Measurements from ENCODE around the gene RCCD1. TPM values are rescaled to one million over a fixed set of nuclear protein-coding genes. Genes with fewer than 3 reads are reported as not detected.

Gene RCCD1
- total RNA-seq, 1 donor from 2014 or later, result 31.0 TPM

GRCh38 chr15:90938261-90938660 lies 16.4 kb upstream of the RCCD1 start:
- no peaks in the 10 kb centered on the region for H3K27me3 Mint-ChIP-seq (ENCODE audit: low read depth)
- peaks cover 54% of the 10 kb centered on the region for H3K36me3 Mint-ChIP-seq (ENCODE audit: low read depth)
- no peaks in the 10 kb centered on the region for H3K9me3 Mint-ChIP-seq
- H3K4me3 Mint-ChIP-seq (ENCODE audit: low read depth), result no peak overlapping the region
- H3K27ac Mint-ChIP-seq, result no peak overlapping the region
- peaks cover 21% of the 10 kb centered on the region for H3K4me1 Mint-ChIP-seq (ENCODE audit: low read depth)
- intact Hi-C loops (cut with micrococcal nuclease), result loop anchor here (10.0 kb wide), 1 partner anchor 703 kb away; the partner anchor contains the start of genes CIB1 and GDPGP1
- no peak for DNase-seq (ENCODE audit: low spot score)

- Mint-ChIP-seq H3K27me3 (ENCODE audit: low read depth) (no peaks in the 10 kb centered on the region), H3K36me3 (ENCODE audit: low read depth) (peaks cover 64% of the 10 kb centered on the region), H3K27ac (no peak overlapping the region), H3K9me3 (no peaks in the 10 kb centered on the region), H3K4me1 (ENCODE audit: low read depth) (peaks cover 13% of the 10 kb centered on the region), H3K4me3 (ENCODE audit: low read depth) (no peak overlapping the region)
- DNase-seq (ENCODE audit: low spot score), result no peak
- intact Hi-C loops (cut with micrococcal nuclease), result loop anchor here (10.0 kb wide), 1 partner anchor 705 kb away; the partner anchor contains the start of genes CIB1 and GDPGP1
Measured at GRCh38 chr15:90939756-90940155, 14.9 kb upstream of the RCCD1 start.

DNA sequence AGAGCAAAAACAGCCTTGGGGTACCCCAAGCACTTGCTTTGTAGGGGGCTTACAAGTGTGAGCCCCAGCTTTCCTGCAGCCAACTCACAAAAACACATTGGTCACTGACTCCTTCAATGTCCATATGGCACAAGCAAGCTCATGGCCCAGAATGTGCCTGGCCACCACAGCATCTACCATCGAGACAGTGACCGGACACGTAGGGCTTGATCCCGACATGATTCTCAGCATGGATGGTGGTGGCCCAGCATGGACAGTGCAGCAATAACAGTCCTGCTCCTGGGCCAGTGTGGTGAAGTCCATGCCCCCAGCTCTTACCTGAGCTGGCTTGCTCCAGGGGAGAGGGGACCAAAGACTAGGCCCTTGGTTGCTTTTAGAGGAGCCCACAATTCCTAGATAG lies 13.6 kb upstream of the RCCD1 start:
- Mint-ChIP-seq H3K36me3 (ENCODE audit: low read depth) (peaks cover 68% of the 10 kb centered on the region), H3K27me3 (ENCODE audit: low read depth) (no peaks in the 10 kb centered on the region), H3K4me1 (ENCODE audit: low read depth) (peaks cover 8% of the 10 kb centered on the region), H3K27ac (no peak overlapping the region), H3K9me3 (no peaks in the 10 kb centered on the region), H3K4me3 (ENCODE audit: low read depth) (no peak overlapping the region)
- intact Hi-C loops (cut with micrococcal nuclease), result no loop called here
- DNase-seq (ENCODE audit: low spot score), result no peak

- no peaks in the 10 kb centered on the region for H3K27me3 Mint-ChIP-seq (ENCODE audit: low read depth)
- H3K36me3 Mint-ChIP-seq (ENCODE audit: low read depth), result peaks cover 69% of the 10 kb centered on the region
- DNase-seq (ENCODE audit: low spot score), result no peak
- no peak overlapping the region for H3K27ac Mint-ChIP-seq
- no peaks in the 10 kb centered on the region for H3K9me3 Mint-ChIP-seq
- intact Hi-C loops (cut with micrococcal nuclease), result no loop called here
- no peaks in the 10 kb centered on the region for H3K4me1 Mint-ChIP-seq (ENCODE audit: low read depth)
- H3K4me3 Mint-ChIP-seq (ENCODE audit: low read depth), result no peak overlapping the region
Measured at GRCh38 chr15:90942354-90943120, 12.1 kb upstream of the RCCD1 start.

GRCh38 chr15:90945091-90945490 lies 9.6 kb upstream of the RCCD1 start:
- H3K27ac Mint-ChIP-seq, result no peak overlapping the region
- peaks cover 77% of the 10 kb centered on the region for H3K36me3 Mint-ChIP-seq (ENCODE audit: low read depth)
- no peaks in the 10 kb centered on the region for H3K4me1 Mint-ChIP-seq (ENCODE audit: low read depth)
- H3K4me3 Mint-ChIP-seq (ENCODE audit: low read depth), result no peak overlapping the region
- H3K27me3 Mint-ChIP-seq (ENCODE audit: low read depth), result no peaks in the 10 kb centered on the region
- DNase-seq (ENCODE audit: low spot score), result no peak
- intact Hi-C loops (cut with micrococcal nuclease), result no loop called here
- H3K9me3 Mint-ChIP-seq, result no peaks in the 10 kb centered on the region

DNA sequence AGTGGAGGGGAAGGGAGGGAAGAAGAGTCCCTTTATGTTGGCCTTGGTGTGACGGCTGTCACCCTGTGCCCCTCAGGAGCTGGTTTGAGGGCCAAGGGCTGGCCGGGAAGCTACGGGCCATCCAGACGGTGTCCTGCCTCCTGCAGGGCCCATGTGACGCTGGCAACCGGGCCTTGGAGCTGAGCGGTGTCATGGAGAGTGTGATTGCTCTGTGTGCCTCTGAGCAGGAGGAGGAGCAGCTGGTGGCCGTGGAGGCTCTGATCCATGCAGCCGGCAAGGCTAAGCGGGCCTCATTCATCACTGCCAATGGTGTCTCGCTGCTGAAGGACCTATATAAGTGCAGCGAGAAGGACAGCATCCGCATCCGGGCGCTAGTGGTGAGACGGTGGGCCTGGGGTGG lies 8.1 kb upstream of the RCCD1 start:
- H3K4me3 Mint-ChIP-seq (ENCODE audit: low read depth), result no peak overlapping the region
- DNase-seq (ENCODE audit: low spot score), result no peak
- no peaks in the 10 kb centered on the region for H3K9me3 Mint-ChIP-seq
- H3K4me1 Mint-ChIP-seq (ENCODE audit: low read depth), result no peaks in the 10 kb centered on the region
- intact Hi-C loops (cut with micrococcal nuclease), result no loop called here
- no peak overlapping the region for H3K27ac Mint-ChIP-seq
- peaks cover 70% of the 10 kb centered on the region for H3K36me3 Mint-ChIP-seq (ENCODE audit: low read depth)
- no peaks in the 10 kb centered on the region for H3K27me3 Mint-ChIP-seq (ENCODE audit: low read depth)

DNA sequence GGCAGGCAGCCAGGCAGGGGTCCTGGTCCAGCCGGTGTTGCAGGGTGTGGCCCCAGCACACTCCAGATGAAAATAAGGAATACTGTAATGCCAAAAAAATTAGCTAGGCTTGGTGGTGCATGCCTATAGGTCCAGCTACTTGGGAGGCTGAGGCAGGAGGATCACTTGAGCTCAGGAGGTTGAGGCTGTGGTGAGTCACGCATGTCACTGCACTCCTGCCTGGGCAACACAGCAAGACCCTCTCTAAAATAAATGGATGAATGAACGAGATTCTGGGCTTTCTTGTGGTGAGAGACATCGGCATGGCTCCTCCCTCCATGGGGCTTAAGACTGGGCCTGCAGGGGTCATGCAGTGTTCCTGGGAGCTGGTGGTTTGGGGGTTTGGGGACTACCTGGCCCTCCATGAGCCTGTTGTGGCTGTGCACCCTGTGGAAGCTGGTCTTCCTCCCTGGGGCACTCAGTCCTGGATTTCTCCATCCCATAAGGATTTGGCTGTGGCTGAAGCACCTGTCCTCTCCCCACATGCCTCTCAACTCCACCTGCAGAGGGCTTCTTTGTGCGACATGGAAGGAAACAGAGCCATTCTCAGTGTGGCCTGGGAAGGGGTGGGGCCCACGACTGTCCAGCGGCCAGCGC lies 7.6 kb upstream of the RCCD1 start:
- Mint-ChIP-seq H3K4me1 (ENCODE audit: low read depth) (no peaks in the 10 kb centered on the region), H3K27me3 (ENCODE audit: low read depth) (no peaks in the 10 kb centered on the region), H3K9me3 (no peaks in the 10 kb centered on the region), H3K36me3 (ENCODE audit: low read depth) (peaks cover 74% of the 10 kb centered on the region), H3K27ac (no peak overlapping the region), H3K4me3 (ENCODE audit: low read depth) (no peak overlapping the region)
- DNase-seq (ENCODE audit: low spot score), result no peak
- intact Hi-C loops (cut with micrococcal nuclease), result no loop called here

- Mint-ChIP-seq H3K9me3 (no peaks in the 10 kb centered on the region), H3K36me3 (ENCODE audit: low read depth) (peaks cover 73% of the 10 kb centered on the region), H3K27me3 (ENCODE audit: low read depth) (no peaks in the 10 kb centered on the region), H3K4me3 (ENCODE audit: low read depth) (no peak overlapping the region), H3K27ac (no peak overlapping the region), H3K4me1 (ENCODE audit: low read depth) (no peaks in the 10 kb centered on the region)
- no peak for DNase-seq (ENCODE audit: low spot score)
- intact Hi-C loops (cut with micrococcal nuclease), result no loop called here
Measured at GRCh38 chr15:90947577-90948357, 6.9 kb upstream of the RCCD1 start.

GRCh38 chr15:90948506-90948905 lies 6.2 kb upstream of the RCCD1 start:
- Mint-ChIP-seq H3K27ac (no peak overlapping the region), H3K4me3 (ENCODE audit: low read depth) (no peak overlapping the region), H3K27me3 (ENCODE audit: low read depth) (no peaks in the 10 kb centered on the region), H3K36me3 (ENCODE audit: low read depth) (peaks cover 73% of the 10 kb centered on the region), H3K9me3 (no peaks in the 10 kb centered on the region), H3K4me1 (ENCODE audit: low read depth) (no peaks in the 10 kb centered on the region)
- intact Hi-C loops (cut with micrococcal nuclease), result no loop called here
- no peak for DNase-seq (ENCODE audit: low spot score)

- H3K27me3 Mint-ChIP-seq (ENCODE audit: low read depth), result no peaks in the 10 kb centered on the region
- no peak for DNase-seq (ENCODE audit: low spot score)
- no peak overlapping the region for H3K27ac Mint-ChIP-seq
- no peaks in the 10 kb centered on the region for H3K9me3 Mint-ChIP-seq
- intact Hi-C loops (cut with micrococcal nuclease), result no loop called here
- no peak overlapping the region for H3K4me3 Mint-ChIP-seq (ENCODE audit: low read depth)
- H3K36me3 Mint-ChIP-seq (ENCODE audit: low read depth), result peaks cover 69% of the 10 kb centered on the region
- H3K4me1 Mint-ChIP-seq (ENCODE audit: low read depth), result peaks cover 5% of the 10 kb centered on the region
Measured at GRCh38 chr15:90949979-90950675, 4.6 kb upstream of the RCCD1 start.

DNA sequence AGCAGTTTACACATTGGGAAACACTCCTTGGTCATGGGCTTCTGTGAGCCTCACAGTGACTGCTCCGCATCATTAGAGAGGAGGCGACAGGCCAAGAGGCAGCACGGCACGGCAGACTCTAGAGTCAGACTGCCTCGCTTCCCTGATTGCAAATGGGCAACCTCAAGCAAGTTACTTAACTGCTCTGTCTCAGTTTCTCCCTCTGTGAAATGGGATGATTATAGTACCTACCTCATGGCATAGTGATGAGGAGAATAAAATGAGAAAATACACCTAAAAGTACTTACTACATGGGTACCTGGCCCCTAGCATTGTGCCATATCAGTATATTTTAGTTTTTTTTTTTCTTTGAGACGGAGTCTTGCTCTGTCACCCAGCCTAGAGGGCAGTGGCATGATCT lies 4.0 kb upstream of the RCCD1 start:
- DNase-seq (ENCODE audit: low spot score), result no peak
- Mint-ChIP-seq H3K4me3 (ENCODE audit: low read depth) (no peak overlapping the region), H3K9me3 (no peaks in the 10 kb centered on the region), H3K27ac (no peak overlapping the region), H3K4me1 (ENCODE audit: low read depth) (peaks cover 5% of the 10 kb centered on the region), H3K36me3 (ENCODE audit: low read depth) (peaks cover 67% of the 10 kb centered on the region), H3K27me3 (ENCODE audit: low read depth) (no peaks in the 10 kb centered on the region)
- intact Hi-C loops (cut with micrococcal nuclease), result no loop called here

DNA sequence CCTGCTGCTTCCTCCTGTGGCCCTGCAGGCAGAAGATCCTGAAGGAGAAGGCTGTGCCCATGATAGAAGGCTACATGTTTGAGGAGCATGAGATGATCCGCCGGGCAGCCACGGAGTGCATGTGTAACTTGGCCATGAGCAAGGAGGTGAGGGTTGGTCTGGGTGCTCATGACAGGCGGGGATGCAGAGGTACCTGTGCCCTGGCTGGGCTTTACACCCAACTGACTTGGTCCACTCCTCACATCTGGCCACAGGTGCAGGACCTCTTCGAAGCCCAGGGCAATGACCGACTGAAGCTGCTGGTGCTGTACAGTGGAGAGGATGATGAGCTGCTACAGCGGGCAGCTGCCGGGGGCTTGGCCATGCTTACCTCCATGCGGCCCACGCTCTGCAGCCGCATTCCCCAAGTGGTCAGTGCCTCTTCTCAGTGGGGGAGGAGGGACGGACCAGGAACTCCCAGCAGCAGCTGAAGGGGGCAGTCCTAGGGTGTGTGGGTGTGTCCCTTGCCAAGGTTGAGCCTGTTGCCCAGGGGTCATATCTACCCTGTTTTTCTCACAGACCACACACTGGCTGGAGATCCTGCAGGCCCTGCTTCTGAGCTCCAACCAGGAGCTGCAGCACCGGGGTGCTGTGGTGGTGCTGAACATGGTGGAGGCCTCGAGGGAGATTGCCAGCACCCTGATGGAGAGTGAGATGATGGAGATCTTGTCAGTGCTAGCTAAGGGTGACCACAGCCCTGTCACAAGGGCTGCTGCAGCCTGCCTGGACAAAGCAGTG lies 1.6 kb upstream of the RCCD1 start:
- Mint-ChIP-seq H3K36me3 (ENCODE audit: low read depth) (peaks cover 56% of the 10 kb centered on the region), H3K9me3 (no peaks in the 10 kb centered on the region), H3K27me3 (ENCODE audit: low read depth) (no peaks in the 10 kb centered on the region), H3K4me3 (ENCODE audit: low read depth) (no peak overlapping the region), H3K27ac (no peak overlapping the region), H3K4me1 (ENCODE audit: low read depth) (peaks cover 15% of the 10 kb centered on the region)
- no peak for DNase-seq (ENCODE audit: low spot score)
- intact Hi-C loops (cut with micrococcal nuclease), result no loop called here

All from activated T-helper 2 cell treated with anti-CD3 and anti-CD28 coated beads, Interferon-gamma antibody, Interleukin-2, Interleukin-4, amounts not matched to agents 10 μg/mL and 5 μg/mL and 100 μg/mL, durations not matched to agents 14 hours and 24 hours and 36 hours (primary cell).